Activated T-helper 17 cell treated with anti-CD3 and anti-CD28 coated beads, Interleukin-2, amount 50 U/mL, for 72 hours (primary cell): ENCODE data around the gene ZW10. TPM values are rescaled to one million over a fixed set of nuclear protein-coding genes. Genes with fewer than 3 reads are reported as not detected.
"Not testable (repeated sequence)": the region's sequence is repeated elsewhere in the genome, so short reads cannot be mapped to it uniquely, and the experiment has no call there.

ENCODE experiments used
- ATAC-seq: fragments of 150-1000 bp; cut with Tn5 transposase; replicated peaks from 2 replicates; pipeline ENCODE4 v1.10.0; 2021; ENCODE audit warnings: mild to moderate bottlenecking, moderate library complexity
- H3K27ac Mint-ChIP-seq: one replicate; pipeline ENCODE4 v1.8.0; 2022; ENCODE audit warnings: mixed read lengths
- H3K27me3 Mint-ChIP-seq: one replicate; pipeline ENCODE4 v1.8.0; 2022; ENCODE audit warnings: mixed read lengths
- H3K36me3 Mint-ChIP-seq: one replicate; pipeline ENCODE4 v1.8.0; 2022; ENCODE audit warnings: low read depth, mild to moderate bottlenecking, mixed read lengths
- H3K4me1 Mint-ChIP-seq: one replicate; pipeline ENCODE4 v1.8.0; 2022; ENCODE audit warnings: mixed read lengths
- H3K4me3 Mint-ChIP-seq: one replicate; pipeline ENCODE4 v1.8.0; 2022; ENCODE audit warnings: mild to moderate bottlenecking, mixed read lengths
- H3K9me3 Mint-ChIP-seq: one replicate; pipeline ENCODE4 v1.8.0; 2022; ENCODE audit warnings: mixed read lengths
- total RNA-seq, 2 donors: library from RNA; stranded (reverse); gene quantifications; one replicate each; pipeline ENCODE4 v1.2.3, GENCODE V29; 2022

ZW10 gene
- total RNA-seq, 2 donors from 2014 or later = 17.0 to 24.8 TPM

DNA sequence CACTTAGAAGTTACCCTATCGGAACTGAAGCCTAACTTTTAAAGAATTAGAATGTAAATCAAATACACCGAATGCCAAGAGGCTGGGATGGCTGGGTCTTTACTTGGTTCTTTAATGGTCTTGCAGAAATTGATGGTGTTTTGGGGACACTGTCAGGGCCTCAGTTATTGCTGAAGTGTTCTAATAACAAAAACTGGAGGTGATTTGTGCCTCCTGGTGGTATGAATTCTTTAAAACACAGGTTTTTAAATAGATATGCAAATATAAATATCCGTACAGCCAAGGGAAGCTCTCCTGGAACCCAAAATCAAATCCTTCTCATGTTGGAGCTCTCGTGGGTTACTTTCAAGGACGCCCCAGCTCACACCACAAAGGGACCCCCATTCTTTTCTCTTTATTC lies 48.1 kb downstream of the ZW10 start:
- Mint-ChIP-seq H3K27me3 (no peaks in the 10 kb centered on the region), H3K4me3 (no peak overlapping the region), H3K36me3 (no peaks in the 10 kb centered on the region), H3K4me1 (no peaks in the 10 kb centered on the region), H3K27ac (no peak overlapping the region), H3K9me3 (no peaks in the 10 kb centered on the region)
- no peak for ATAC-seq

DNA sequence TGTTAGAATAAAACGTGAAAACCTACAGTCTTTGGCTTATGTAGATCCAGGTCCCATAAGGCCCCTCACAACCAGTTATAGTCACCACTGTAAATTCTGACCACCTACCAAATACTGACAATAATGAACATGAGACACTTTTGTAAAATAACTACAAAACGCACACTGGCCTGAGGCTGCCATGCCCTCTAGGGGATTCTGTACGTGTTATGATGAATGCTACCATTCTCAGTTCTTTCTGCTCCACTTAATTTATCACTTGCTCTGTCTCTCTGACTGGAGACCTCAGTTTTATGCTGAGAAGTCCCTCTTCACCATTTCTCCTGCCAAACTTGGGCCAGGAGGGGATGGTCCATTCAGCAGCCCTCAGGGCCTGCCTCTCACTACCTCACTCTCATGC lies 48.7 kb downstream of the ZW10 start:
- Mint-ChIP-seq H3K9me3 (no peaks in the 10 kb centered on the region), H3K4me1 (no peaks in the 10 kb centered on the region), H3K36me3 (no peaks in the 10 kb centered on the region), H3K4me3 (no peak overlapping the region), H3K27ac (no peak overlapping the region), H3K27me3 (no peaks in the 10 kb centered on the region)
- ATAC-seq = no peak

DNA sequence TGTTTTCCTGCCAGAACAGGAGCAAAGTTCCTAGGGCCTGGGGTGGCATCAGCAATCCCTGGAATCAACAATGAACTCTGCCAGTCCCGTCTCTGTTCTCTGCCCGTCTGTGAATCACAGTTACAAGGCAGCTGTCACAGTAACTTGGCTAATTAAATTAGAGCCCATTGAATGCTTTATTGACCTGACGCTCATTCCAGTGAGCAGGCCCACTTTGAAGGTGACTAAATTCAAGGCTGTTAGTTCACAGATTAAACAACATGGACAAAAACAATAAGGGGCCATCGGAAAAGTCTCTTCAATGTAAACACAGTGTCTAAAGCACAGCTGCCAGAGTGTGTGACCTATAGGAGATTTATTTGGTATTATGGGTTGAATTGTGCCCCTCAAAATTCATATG lies 49.7 kb downstream of the ZW10 start:
- ATAC-seq = no peak
- no peak overlapping the region for H3K4me3 Mint-ChIP-seq
- H3K27me3 Mint-ChIP-seq = no peaks in the 10 kb centered on the region
- H3K9me3 Mint-ChIP-seq = no peaks in the 10 kb centered on the region
- no peaks in the 10 kb centered on the region for H3K4me1 Mint-ChIP-seq
- H3K36me3 Mint-ChIP-seq = no peaks in the 10 kb centered on the region
- no peak overlapping the region for H3K27ac Mint-ChIP-seq

DNA sequence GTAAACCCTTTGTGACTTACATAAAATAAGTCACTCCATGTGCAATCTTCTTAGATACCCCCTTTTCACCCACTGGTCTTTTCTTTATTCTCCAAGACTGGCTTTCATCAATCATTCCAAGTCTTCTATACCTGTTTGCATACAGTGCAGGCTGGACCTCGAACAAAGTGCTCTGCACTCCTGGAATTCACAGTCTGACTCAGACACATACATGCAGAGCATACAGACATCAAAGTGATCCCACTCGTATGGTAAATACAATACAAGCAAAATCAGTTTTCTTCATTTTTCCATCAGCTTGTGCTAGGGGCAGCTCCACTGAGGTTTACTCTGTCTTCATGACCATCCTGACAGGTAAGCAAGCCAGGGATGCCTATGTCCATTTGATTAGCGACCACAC lies 50.6 kb downstream of the ZW10 start:
- no peaks in the 10 kb centered on the region for H3K27me3 Mint-ChIP-seq
- ATAC-seq = no peak
- no peak overlapping the region for H3K4me3 Mint-ChIP-seq
- H3K27ac Mint-ChIP-seq = no peak overlapping the region
- H3K36me3 Mint-ChIP-seq = no peaks in the 10 kb centered on the region
- no peaks in the 10 kb centered on the region for H3K4me1 Mint-ChIP-seq
- no peaks in the 10 kb centered on the region for H3K9me3 Mint-ChIP-seq

DNA sequence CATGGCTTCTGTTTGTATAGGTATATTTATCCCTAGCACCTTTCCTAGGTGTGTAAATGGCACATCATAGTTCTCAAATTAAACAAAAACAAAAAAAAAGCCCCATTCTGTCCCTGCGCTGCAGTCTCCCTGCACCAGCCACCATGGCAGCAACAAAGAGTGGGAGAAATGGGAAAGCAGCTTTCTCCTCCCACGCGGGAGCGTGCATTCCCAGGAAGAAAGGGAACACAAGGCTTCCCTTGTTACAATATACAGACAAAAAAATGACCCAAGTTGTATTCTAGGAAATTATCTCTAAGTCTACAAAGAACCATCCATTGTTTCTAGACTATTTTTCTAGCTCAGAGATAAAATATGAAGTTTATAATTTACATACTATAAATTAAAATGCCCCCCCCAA lies 51.3 kb downstream of the ZW10 start:
- no peaks in the 10 kb centered on the region for H3K36me3 Mint-ChIP-seq
- no peak overlapping the region for H3K27ac Mint-ChIP-seq
- H3K4me3 Mint-ChIP-seq = no peak overlapping the region
- no peak for ATAC-seq
- no peaks in the 10 kb centered on the region for H3K4me1 Mint-ChIP-seq
- H3K9me3 Mint-ChIP-seq = no peaks in the 10 kb centered on the region
- no peaks in the 10 kb centered on the region for H3K27me3 Mint-ChIP-seq

DNA sequence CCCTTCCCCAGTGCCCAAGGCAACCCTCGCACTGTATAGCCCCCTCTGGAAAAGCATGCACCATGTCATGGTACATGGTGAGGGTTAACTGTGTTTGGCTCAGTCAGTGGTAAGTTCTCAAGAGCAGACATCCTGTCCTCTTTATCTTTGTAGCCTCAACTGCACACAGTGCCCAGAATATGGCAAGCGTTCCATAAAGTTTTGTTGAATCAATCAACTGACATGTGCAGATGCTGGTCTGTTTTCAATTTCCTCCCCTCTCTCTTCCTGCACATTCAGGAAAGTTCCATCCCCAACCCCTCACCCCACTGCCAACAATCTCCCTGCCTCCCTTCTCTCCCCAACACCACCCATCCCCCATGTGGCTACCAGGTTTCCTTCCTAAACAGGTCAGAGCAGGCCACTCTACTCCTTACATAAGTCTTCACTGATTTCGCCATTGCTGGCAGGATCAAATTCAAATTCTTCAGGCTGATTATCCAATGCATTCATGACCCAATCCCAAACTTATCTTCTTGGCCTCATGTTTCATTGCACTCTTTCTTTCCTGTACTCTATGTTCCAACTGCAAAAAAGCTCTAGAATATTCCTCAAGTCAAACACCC lies 51.9 kb downstream of the ZW10 start:
- Mint-ChIP-seq H3K27ac (no peak overlapping the region), H3K36me3 (no peaks in the 10 kb centered on the region), H3K27me3 (no peaks in the 10 kb centered on the region), H3K9me3 (no peaks in the 10 kb centered on the region), H3K4me3 (no peak overlapping the region), H3K4me1 (no peaks in the 10 kb centered on the region)
- ATAC-seq = no peak

DNA sequence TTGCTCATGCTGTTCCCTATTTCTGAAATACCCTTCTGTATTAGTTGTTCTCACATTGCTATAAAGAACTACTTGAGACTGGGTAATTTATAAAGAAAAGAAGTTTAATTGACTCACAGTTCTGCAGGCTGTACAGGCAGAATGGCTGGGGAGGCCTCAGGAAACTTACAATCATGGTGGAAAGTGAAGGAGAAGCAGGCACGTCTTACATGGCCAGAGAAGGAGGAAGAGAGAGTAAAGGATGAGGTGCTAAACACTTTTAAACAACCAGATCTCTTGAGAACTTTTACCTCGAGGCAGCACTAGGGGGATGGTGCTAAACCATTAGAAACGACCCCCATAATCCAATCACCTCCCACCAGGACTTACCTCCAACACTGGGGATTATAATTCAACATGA lies 53.0 kb downstream of the ZW10 start:
- H3K4me1 Mint-ChIP-seq, H3K4me3 Mint-ChIP-seq, ATAC-seq, H3K27me3 Mint-ChIP-seq, H3K9me3 Mint-ChIP-seq, H3K36me3 Mint-ChIP-seq, H3K27ac Mint-ChIP-seq: not testable (repeated sequence)

DNA sequence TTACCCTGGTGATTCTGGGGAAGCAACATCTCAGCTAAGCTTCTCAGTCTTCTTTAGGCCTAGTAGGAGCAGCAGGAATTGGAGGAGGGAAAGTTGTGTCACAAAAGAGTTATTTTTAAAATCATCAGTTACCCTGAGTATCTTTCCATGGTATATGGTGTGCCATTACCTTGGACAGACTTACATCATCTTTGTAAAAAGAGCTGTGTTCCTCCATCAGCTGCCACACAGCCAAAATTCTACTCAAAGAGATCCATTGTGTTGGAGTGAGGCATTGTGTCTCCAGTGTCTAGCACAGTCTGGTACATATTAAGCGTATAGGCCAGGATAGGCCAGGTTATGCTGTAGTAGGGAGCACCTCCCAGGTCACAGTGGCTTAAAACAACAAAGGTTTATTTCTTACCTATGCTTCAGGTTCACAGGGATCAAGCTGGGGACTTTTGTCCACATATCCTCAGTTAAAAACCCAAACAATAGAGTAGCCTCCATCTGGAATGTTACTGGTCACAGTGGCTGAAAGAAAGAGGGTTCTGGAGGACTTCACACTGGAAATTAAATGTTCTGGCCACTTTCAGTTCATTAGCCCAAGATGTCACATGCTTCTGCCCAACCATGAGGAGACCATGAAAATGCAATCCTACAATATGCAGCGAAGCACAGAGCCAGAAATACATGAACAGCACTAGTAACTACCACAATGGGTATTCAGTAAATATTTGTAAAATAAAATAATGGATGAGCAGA lies 57.4 kb downstream of the ZW10 start:
- Mint-ChIP-seq H3K4me3 (no peak overlapping the region), H3K9me3 (peaks cover 5% of the 10 kb centered on the region), H3K4me1 (no peaks in the 10 kb centered on the region), H3K36me3 (no peaks in the 10 kb centered on the region), H3K27me3 (no peaks in the 10 kb centered on the region), H3K27ac (no peak overlapping the region)
- no peak for ATAC-seq

DNA sequence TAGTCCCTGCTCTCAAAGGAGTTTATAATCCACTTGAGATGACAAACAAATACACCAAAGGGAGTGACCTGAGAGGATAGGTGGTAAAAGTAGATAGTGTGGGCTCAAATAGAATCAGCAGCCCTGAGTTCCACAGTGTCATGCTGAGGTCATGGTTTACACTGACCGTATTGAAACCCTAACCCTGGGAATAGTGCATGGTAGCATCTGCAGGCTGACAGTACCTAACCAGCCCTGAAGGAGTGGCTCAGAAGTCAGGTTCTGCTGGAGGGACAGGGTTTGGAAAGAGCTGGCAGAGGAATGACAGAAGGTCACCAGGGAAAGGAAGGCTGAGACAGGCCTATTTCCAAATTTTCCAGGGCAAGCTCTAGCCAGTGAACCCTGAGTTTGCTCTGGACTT lies 58.2 kb downstream of the ZW10 start:
- H3K9me3 Mint-ChIP-seq = peaks cover 9% of the 10 kb centered on the region
- no peaks in the 10 kb centered on the region for H3K4me1 Mint-ChIP-seq
- H3K27me3 Mint-ChIP-seq = no peaks in the 10 kb centered on the region
- H3K36me3 Mint-ChIP-seq = no peaks in the 10 kb centered on the region
- no peak overlapping the region for H3K4me3 Mint-ChIP-seq
- no peak overlapping the region for H3K27ac Mint-ChIP-seq
- no peak for ATAC-seq

DNA sequence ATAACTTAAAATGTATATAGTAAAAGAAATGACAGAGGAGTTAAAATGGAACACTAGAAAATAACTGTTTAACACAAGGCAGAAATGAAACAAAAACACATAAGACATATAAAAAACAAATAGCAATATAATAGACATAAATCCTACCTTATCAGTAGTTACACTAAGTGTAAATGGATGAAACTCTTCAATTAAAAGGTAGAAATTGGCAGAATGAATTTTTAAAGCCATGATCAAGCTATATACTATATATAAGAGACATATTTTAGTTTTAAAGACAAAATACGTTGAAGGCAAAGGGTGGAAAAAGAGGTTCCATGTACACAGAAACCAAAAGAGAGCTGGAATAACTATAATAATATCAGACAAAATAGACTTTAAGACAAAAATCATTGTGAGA lies 62.5 kb downstream of the ZW10 start:
- Mint-ChIP-seq H3K27ac (no peak overlapping the region), H3K4me1 (no peaks in the 10 kb centered on the region), H3K36me3 (no peaks in the 10 kb centered on the region), H3K4me3 (no peak overlapping the region), H3K9me3 (peaks cover 27% of the 10 kb centered on the region), H3K27me3 (no peaks in the 10 kb centered on the region)
- no peak for ATAC-seq

DNA sequence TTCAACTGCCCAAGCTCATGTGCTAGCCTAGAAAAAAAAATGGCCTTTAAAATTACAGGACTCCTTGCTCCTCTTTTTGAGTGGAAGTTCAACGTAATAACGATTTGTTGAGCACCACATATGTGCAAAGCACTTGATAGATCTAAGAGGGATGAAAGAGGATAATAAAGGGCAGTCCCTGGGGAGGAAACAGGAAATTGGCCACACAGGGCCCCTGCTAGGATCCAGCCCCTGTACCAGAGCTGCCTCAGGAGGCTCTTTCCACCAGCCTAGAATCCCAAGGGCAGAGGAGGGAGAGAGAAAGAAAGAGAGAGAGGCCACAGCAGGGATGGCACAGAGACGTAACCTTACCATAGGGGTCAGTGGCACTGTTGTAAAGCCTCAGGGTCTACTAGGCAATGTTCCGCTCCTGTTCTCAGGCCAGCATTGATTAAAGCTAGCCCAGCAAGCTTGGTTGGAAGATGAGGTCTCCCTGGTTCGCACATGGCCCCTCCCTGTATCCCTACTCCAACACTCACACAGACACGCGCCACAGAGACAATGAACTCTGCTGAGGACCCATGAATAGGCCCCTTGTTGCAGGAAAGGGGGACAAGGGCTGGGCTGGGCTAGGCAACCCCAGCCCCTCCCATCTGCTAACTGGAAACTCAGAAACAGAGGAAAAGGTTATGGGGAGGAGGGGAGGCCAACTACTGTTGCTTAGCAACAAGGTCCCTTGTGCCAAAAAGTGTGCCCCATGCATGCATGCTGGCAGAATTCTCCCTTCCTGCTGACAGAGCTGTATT lies 67.4 kb downstream of the ZW10 start, which contains the start of gene TMPRSS5:
TSS of gene TMPRSS5 (minus strand) at position 438 of the 785 bp plus-strand sequence. CDS start at position 354, 84 bp downstream.
- no peaks in the 10 kb centered on the region for H3K27me3 Mint-ChIP-seq
- no peak within 1 kb of the TSS for H3K4me3 Mint-ChIP-seq
- no peaks in the 10 kb centered on the region for H3K4me1 Mint-ChIP-seq
- no peak within 1 kb of the TSS for H3K27ac Mint-ChIP-seq
- H3K36me3 Mint-ChIP-seq = no peaks in the 10 kb centered on the region
- ATAC-seq = no peak
- peaks cover 22% of the 10 kb centered on the region for H3K9me3 Mint-ChIP-seq

DNA sequence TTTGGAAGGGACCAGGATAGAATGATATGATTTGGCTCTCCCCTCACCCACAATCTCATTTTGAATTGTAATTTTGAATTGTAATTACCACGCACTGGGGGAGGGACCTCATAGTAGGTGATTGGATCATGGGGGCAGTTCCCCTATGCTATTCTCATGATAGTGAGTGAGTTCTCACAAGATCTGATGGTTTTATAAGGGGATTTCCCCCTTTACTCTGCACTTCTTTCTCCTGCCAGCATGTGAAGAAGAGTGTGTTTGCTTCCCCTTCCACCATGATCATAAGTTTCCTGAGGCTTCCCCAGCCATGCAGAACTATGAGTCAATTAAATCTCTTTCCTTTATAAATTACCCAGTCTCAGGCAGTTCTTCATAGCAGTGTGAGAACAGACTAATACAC lies 69.9 kb downstream of the ZW10 start:
- H3K4me3 Mint-ChIP-seq, H3K4me1 Mint-ChIP-seq, H3K36me3 Mint-ChIP-seq, H3K27me3 Mint-ChIP-seq, H3K27ac Mint-ChIP-seq, ATAC-seq: not testable (repeated sequence)
- H3K9me3 Mint-ChIP-seq = peaks cover 11% of the 10 kb centered on the region

DNA sequence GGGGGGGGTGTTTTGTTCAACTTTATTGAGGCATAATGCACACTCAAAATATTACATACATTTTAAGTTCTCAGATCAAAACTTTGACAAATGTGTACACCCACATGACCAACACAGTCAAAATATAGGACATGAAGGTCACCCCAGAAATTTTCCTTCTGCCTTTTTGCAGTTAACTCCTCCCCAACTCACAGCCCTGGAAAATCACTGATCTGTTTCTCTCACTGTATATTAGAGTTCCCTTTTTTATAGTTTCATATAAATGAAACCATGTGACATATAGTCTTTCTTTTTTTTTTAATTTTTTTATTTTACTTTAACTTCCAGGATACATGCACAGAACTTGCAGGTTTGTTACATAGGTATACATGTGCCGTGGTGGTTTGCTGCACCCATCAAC lies 72.0 kb downstream of the ZW10 start:
- Mint-ChIP-seq H3K27ac (no peak overlapping the region), H3K9me3 (no peaks in the 10 kb centered on the region), H3K4me3 (no peak overlapping the region), H3K36me3 (no peaks in the 10 kb centered on the region), H3K27me3 (no peaks in the 10 kb centered on the region), H3K4me1 (no peaks in the 10 kb centered on the region)
- no peak for ATAC-seq

DNA sequence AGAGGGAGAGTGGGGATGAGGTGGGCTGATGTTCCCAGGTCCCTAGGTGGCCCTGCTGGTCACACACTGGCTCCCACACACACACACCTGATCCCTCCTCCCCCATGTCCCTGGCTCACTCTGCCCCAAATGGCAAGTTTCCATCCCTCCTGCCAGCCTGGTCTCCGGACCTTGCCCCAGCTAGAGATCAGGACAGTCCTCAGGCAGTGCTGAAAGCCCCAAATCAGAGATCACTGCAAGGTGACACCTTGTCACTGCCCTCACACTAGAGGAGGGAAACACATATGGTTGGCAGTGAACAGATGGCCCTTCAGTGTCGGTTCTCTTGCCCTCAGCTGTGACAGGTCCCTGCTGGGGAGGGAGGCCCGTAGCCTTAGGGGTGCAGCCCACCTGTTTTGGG lies 75.0 kb downstream of the ZW10 start:
- no peaks in the 10 kb centered on the region for H3K9me3 Mint-ChIP-seq
- H3K4me3 Mint-ChIP-seq = no peak overlapping the region
- H3K4me1 Mint-ChIP-seq = no peaks in the 10 kb centered on the region
- ATAC-seq = no peak
- no peak overlapping the region for H3K27ac Mint-ChIP-seq
- H3K27me3 Mint-ChIP-seq = no peaks in the 10 kb centered on the region
- no peaks in the 10 kb centered on the region for H3K36me3 Mint-ChIP-seq
